Testis (tissue), 2 donors: Measurements from ENCODE around the gene OSBPL8.

Source experiments
- POLR2A ChIP-seq: fragments of 450-650 bp; IDR thresholded peaks from one replicate; pipeline ENCODE4 v1.6.1; 2017; ENCODE audit warnings: antibody characterized with exemption, mild to moderate bottlenecking, moderate library complexity
- TF ChIP-seq, protein P1 (sequence below), 3 experiments: fragments of 450-650 bp in 2 of 3; fragments of 200-600 bp in 1 of 3; sonication (generic) in 1 of 3; IDR thresholded peaks; one replicate each; pipeline ENCODE4 v1.5.1; 2016 to 2019; ENCODE audit warnings: antibody characterized with exemption in 3 of 3, mild to moderate bottlenecking in 2 of 3, moderate library complexity in 1 of 3

DNA sequence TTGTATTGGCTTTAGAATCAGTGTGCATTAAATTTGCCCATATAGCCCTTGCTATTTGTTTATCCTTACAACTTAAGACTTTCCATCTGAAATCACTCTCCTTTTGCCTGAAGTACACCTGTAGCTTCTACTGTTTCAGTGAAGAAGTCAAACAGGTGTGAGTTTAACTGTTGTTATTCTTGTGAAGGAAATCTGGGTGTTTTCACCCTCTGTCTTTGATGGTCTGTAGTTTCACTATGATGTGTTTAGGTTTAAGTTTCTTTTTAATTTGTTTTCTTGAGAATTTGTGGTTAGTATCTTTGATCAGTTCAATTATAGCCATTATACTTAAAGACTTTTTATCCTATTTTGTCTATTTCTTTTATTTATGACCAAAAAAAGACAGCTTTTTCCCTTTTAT, 142.5 kb downstream of the OSBPL8 start:
- TF ChIP-seq, protein P1, sequence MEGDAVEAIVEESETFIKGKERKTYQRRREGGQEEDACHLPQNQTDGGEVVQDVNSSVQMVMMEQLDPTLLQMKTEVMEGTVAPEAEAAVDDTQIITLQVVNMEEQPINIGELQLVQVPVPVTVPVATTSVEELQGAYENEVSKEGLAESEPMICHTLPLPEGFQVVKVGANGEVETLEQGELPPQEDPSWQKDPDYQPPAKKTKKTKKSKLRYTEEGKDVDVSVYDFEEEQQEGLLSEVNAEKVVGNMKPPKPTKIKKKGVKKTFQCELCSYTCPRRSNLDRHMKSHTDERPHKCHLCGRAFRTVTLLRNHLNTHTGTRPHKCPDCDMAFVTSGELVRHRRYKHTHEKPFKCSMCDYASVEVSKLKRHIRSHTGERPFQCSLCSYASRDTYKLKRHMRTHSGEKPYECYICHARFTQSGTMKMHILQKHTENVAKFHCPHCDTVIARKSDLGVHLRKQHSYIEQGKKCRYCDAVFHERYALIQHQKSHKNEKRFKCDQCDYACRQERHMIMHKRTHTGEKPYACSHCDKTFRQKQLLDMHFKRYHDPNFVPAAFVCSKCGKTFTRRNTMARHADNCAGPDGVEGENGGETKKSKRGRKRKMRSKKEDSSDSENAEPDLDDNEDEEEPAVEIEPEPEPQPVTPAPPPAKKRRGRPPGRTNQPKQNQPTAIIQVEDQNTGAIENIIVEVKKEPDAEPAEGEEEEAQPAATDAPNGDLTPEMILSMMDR (IDR thresholded peaks at IDR 0.05): no peak
- no peak for TF ChIP-seq POLR2A
